ENCODE results near the gene UQCC3. TPM values are rescaled to one million over a fixed set of nuclear protein-coding genes. Genes with fewer than 3 reads are reported as not detected.
A peak's percentile ranks its signal among the peaks of the same experiment; 100 is the strongest.

Gene UQCC3
- total and polyA plus RNA-seq, 2 of the 13 experiments (the other 11 are each of a cell fraction or from before 2014, with no cell fraction given) = 7.7 to 16.0 TPM

- TF ChIP-seq, protein P1, sequence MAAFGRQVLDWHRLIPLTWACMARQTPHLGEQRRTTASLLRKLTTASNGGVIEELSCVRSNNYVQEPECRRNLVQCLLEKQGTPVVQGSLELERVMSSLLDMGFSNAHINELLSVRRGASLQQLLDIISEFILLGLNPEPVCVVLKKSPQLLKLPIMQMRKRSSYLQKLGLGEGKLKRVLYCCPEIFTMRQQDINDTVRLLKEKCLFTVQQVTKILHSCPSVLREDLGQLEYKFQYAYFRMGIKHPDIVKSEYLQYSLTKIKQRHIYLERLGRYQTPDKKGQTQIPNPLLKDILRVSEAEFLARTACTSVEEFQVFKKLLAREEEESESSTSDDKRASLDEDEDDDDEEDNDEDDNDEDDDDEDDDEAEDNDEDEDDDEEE (CRISPR knock-in tag; IDR thresholded peaks at IDR 0.05) = 0 out of 2 replicates have a peak, but pooled peaks have one; percentile 46
- TF ChIP-seq, protein P2, sequence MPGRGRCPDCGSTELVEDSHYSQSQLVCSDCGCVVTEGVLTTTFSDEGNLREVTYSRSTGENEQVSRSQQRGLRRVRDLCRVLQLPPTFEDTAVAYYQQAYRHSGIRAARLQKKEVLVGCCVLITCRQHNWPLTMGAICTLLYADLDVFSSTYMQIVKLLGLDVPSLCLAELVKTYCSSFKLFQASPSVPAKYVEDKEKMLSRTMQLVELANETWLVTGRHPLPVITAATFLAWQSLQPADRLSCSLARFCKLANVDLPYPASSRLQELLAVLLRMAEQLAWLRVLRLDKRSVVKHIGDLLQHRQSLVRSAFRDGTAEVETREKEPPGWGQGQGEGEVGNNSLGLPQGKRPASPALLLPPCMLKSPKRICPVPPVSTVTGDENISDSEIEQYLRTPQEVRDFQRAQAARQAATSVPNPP (CRISPR knock-in tag; IDR thresholded peaks at IDR 0.05) = 0 out of 2 replicates have a peak, but pooled peaks have one; percentile 52
- TF ChIP-seq, protein P3, sequence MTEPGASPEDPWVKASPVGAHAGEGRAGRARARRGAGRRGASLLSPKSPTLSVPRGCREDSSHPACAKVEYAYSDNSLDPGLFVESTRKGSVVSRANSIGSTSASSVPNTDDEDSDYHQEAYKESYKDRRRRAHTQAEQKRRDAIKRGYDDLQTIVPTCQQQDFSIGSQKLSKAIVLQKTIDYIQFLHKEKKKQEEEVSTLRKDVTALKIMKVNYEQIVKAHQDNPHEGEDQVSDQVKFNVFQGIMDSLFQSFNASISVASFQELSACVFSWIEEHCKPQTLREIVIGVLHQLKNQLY (CRISPR knock-in tag; IDR thresholded peaks at IDR 0.05) = no peak
- TF ChIP-seq ZNF224 (CRISPR knock-in tag; IDR thresholded peaks at IDR 0.05) = 0 out of 2 replicates have a peak, but pooled peaks have one; percentile 51
- TF ChIP-seq ZFY (CRISPR knock-in tag; IDR thresholded peaks at IDR 0.05) = peak; percentile 38; the same call in 1 of the 2 replicates
- TF ChIP-seq KAT8 (CRISPR knock-in tag; IDR thresholded peaks at IDR 0.05) = peak; percentile 94
- TF ChIP-seq RARA (CRISPR knock-in tag; IDR thresholded peaks at IDR 0.05) = no peak; the same call in 1 of the 2 replicates
- 0 out of 2 replicates have a peak, but pooled peaks have one; percentile 8 for TF ChIP-seq SMAD9 (CRISPR knock-in tag; IDR thresholded peaks at IDR 0.05)
- TF ChIP-seq SP1 (IDR thresholded peaks at IDR 0.05) = no peak
- TF ChIP-seq SP1 (CRISPR knock-in tag; IDR thresholded peaks at IDR 0.05) = 0 out of 2 replicates have a peak, but pooled peaks have one; percentile 7
- no peak for TF ChIP-seq MAFG (CRISPR knock-in tag; IDR thresholded peaks at IDR 0.05)
- TF ChIP-seq RBAK (CRISPR knock-in tag; IDR thresholded peaks at IDR 0.05) = no peak
- TF ChIP-seq ZNF276 (CRISPR knock-in tag; IDR thresholded peaks at IDR 0.05; ENCODE audit: low read depth) = no peak
- no peak for TF ChIP-seq ZNF678 (CRISPR knock-in tag; IDR thresholded peaks at IDR 0.05)
- TF ChIP-seq SALL1 (CRISPR knock-in tag; IDR thresholded peaks at IDR 0.05) = peak; percentile 78
- TF ChIP-seq MTF1 (CRISPR knock-in tag; IDR thresholded peaks at IDR 0.05) = no peak
- no peak for TF ChIP-seq ZNF143 (CRISPR knock-in tag; IDR thresholded peaks at IDR 0.05)
- TF ChIP-seq ZNF18 (CRISPR knock-in tag; IDR thresholded peaks at IDR 0.05; ENCODE audit: insufficient replicate concordance) = peak; percentile 79
- TF ChIP-seq NR1H2 (CRISPR knock-in tag; IDR thresholded peaks at IDR 0.05; ENCODE audit: borderline replicate concordance, low read depth) = no peak
- TF ChIP-seq ZNF335 (CRISPR knock-in tag; IDR thresholded peaks at IDR 0.05) = peak; percentile 23
- no peak for TF ChIP-seq NFYC (CRISPR knock-in tag; IDR thresholded peaks at IDR 0.05)
- TF ChIP-seq ZNF567 (CRISPR knock-in tag; IDR thresholded peaks at IDR 0.05; ENCODE audit: borderline replicate concordance) = peak; percentile 97
- no peak; the same call in 1 of the 2 replicates for TF ChIP-seq ZNF841 (CRISPR knock-in tag; IDR thresholded peaks at IDR 0.05; ENCODE audit: borderline replicate concordance)
- no peak for TF ChIP-seq TEAD2 (CRISPR knock-in tag; IDR thresholded peaks at IDR 0.05)
- TF ChIP-seq DNMT1 (CRISPR knock-in tag; IDR thresholded peaks at IDR 0.05) = peak; percentile 61
- TF ChIP-seq SP4 (CRISPR knock-in tag; IDR thresholded peaks at IDR 0.05) = peak; percentile 51; the same call in 1 of the 2 replicates
Measured at GRCh38 chr11:62671608-62672389, at the start of gene UQCC3, which contains the start of gene LBHD1 (continued).
